ENCODE measurements around the gene PRM3.
"Not testable (repeated sequence)": the region's sequence is repeated elsewhere in the genome, so short reads cannot be mapped to it uniquely, and the experiment has no call there.

The PRM3 gene

DNA sequence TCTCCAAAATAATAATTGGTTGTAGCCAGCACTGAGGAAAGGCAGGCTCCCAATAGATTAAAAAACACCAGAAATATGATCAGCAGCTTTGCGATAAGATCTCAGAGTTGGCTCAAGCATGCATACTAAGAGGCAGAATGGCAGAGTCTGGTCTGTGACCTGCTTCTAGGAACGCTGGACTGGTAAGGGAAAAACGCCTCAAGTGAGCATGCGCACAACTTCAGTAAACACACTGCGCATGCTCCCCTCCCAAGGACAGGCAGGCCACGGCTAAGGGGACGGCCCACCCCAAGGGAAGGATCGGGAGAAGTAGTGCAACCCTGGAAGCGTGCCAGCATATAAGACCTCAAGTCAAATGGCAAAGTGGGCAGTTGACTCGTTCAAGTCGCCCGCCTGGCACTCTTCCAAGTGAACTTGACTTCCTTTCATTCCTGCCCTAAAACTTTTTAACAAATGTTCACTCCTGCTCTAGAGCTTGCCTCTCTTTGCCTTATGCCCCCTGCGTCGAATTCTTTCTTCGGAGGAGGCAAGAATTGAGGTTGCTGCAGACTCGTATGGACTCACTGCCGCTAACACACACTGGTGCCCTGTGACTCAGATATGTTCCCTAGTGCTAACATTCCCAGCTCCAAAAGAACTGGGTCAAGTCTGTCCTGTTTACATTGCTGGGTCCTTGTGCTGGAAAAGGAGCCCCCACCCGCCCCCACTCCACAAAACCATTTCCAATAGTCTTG, 30.1 kb upstream of the PRM3 start:
- DNase-seq = no peak

DNA sequence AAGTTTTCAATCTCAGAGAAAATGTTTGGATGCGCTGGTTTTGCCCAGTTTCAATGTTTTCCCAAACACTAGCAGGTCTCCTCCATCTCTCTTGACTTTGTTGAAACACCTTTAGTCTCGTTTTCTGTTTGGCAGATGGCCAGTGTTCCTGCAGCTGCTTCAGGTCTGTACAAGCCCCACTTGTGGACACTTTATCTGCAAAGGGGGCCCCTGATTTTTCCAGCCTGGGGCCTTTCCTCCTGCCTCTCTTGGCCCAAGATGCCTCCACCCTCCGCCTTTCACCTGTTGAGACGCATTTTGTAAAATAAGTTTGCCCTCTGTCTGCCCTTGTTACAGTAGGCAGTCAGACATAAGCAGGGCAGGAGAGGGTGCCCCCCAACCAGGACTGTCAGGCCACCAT, 29.5 kb upstream of the PRM3 start:
- no peak for DNase-seq

DNA sequence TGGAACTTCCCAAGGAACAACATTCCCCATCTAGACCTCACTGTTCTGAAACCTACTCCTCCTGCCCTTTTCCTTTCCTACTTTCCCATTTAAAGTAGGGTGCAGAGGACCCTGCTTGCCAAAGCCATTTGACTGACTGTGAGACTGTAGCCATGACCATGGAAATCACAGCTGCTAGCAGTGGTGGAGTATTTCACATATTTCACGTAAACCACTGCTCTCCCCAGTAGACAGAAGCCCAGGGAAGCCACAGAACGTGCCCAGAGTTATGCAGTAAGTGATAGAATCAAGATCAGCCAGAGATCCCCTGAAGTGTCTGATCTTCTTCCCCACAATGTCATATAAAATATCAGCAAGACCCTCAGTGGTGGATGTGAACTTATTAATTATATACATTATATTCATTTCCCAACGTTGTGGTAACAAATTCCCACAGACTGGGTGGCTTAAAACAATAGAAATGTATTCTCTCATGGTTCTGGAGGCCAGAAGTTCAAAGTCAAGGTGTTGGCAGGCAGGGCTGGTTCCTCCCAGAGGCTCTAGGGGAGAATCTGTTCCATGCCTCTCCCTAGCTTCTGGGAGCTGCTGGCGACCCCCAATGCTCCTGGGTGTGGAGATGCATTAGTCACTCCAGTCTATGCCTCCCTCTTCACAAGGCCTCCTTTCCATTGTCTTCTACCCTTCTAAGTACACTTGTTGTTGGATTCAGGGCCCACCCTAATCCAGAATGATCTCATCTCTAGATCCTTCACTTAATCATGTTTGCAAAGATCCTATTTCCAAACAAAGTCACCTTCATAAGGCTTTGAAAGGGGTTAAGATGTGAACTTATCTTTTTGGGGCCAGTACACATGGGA, 28.4 kb upstream of the PRM3 start:
- DNase-seq = no peak

DNA sequence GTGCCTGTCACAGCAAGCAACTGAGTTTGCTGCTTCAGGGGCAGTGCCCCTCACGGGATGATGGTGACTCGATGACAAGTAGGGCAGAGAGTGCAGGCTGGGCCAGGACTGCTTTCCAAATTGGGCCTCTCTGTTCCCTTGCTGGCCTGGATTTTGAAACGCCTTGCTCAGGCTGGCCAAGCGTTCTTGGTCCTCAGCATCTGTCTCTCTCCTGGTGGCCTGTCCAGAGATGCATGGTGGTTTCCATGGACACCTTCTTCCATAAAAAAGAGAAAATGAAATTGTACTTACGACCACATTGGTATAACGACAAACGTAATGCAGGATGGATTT, 27.1 kb upstream of the PRM3 start:
- DNase-seq = no peak

GRCh38 chr16:11299865-11300559, 26.6 kb upstream of the PRM3 start:
- DNase-seq = no peak

- DNase-seq = not testable (repeated sequence)
These were observed 25.6 kb upstream of the PRM3 start for GRCh38 chr16:11298950-11299547.

DNA sequence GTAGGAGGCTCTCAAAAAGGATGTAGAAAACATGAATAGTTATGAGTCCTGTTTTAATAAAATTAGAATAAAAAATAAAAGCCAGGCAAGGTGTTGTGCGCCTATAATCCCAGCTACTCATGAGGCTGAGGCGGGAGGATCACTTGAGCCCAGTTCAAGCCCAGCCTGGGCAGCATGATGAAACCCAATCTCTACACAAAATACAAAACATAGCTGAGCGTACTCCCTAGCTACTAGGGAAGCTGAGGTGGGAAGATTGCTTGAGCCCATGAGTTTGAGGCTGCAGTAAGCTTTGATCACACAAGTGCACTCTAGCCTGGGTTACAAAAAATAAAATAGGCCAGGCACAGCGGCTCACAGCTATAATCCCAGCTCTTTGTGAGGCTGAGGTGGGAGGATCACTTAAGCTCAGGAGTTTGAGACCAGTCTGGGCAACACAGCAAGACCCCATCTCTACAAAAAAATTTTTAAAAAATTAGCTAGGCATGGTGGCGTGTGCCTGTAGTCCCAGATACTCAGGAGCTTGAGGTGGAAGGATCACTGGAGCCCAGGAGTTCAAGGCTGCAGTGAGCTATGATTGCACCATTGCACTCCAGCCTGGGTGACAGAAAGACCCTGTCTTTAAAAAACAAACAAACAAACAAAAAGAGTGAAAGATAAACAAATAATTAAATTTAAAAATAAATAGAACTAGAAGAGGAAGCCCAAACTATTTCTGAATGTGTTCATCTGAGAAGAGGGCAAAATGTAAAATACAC, 24.9 kb upstream of the PRM3 start:
- no peak for DNase-seq

- peak; percentile 70 for DNase-seq
These were observed 24.2 kb upstream of the PRM3 start for GRCh38 chr16:11297492-11298142.

DNA sequence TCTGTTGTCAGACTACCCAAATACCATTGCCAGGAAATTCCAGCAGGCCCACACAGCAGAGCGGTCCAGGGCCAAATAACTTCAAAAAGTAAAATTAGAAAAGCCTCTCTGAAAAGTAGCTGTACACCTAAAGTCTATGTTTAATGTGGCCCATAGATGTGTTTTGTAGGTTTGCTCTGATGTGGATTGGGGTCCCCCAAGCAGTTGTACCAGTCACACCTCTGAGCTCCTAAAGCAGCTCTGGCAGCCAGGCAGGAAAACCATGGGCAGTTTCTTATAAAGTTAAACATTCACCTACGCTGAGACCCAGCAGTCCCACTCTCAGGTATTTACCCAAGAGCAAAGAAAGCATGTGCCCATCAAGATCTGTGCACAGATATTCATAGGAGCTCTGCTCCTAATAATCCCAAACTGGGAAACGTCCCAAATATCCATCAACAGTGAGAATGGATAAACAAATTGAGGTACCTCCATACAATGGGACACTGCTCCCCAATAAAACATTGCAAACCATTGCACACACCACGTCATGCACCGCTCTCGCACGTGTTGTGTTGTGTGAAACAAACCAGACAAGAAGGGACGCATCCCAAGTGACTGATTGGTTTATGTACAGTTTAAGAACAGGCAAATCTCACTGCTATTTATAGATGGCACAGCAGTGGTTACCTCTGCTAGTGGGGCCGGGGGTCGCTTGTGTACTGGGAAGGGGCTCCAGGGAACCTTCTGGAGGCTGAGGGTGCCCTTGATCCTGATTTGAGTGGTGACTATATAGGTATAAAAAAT, 23.5 kb upstream of the PRM3 start:
- DNase-seq = peak; percentile 70

DNA sequence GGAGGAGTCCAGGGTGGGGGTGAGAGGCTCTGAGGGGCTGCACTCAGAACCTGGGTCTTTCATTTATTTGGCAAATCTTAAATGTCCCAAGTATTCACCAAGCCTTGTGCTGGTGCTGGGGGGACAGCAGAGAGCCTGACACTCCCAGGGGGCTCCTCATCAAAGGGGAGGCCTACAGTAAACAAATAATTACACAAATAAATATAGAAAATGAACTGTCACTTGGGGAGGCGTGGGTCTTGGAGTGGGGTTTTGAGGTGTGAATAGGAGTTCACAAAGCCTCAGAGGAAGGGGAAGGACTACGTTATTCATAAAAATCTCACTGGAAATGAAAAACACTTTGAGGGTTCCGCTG, 22.9 kb upstream of the PRM3 start:
- no peak for DNase-seq

GRCh38 chr16:11295672-11296071, 22.2 kb upstream of the PRM3 start:
- no peak for DNase-seq

- DNase-seq = no peak
These were observed 18.8 kb upstream of the PRM3 start for GRCh38 chr16:11292076-11292748.

GRCh38 chr16:11291091-11291703, 17.8 kb upstream of the PRM3 start:
- DNase-seq = no peak

- no peak for DNase-seq
These were observed 16.9 kb upstream of the PRM3 start for GRCh38 chr16:11290102-11290893.

DNA sequence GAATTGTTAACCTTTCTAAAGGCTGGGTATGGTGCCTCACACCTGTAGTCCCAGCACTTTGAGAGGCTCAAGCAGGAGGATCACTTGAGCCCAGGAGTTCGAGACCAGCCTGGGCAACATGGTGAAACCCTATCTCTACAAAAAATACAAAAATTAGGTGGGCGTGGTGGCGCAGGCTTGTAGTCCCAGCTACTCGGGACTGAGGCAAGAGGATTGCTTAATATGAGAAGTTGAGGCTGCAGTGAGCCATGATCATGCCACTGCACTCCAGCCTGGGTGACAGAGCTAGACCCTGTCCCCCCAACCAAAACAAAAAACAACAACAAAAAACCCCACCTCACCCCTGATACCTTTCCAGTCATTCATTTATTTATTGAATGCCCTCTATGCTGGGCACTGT, 16.3 kb upstream of the PRM3 start:
- not testable (repeated sequence) for DNase-seq

DNA sequence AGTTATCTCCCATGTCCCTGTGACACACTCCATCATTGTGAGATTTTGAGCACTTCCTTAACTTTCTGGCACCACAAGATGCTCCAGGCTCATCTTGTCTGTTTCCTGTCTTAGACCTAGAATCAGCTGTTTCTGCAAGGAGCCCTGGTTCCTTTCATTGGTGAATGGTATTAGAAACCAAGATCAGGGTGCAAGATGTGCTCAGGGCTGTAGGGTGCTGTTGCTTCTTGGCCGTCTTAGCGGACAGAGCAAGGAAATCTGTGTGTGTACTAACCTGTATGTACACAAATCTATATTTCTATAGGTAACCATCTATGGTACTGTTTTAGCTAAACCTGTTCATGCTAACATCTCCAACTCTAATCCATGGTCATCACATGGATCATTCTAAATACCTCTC, 15.8 kb upstream of the PRM3 start:
- DNase-seq = no peak

- DNase-seq = no peak
These were observed 12.4 kb upstream of the PRM3 start for GRCh38 chr16:11285842-11286241.

DNA sequence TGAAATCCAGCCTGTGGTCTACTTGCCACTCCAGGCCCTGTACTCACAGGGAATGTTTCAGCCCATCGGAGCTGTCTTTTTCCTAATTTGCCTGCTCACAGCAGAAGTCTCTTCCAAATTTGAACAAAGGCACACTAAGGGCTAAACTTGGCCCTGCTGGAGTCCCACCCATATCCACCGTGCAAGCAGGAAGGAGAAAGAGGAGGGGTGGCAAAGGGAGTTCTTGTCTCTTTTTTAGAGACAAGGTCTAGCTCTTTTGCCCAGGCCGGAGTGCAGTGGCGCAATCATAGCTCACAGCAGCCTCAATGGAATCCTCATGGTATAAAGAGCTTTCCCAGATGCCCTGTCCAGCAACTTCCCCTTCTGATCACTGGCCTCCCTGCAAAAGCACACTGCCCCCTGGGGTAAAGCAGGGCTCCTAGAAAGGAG, 10.4 kb upstream of the PRM3 start:
- DNase-seq = no peak

Measured in KG1 (cell line).